Astrocyte (in vitro differentiated cells and primary cell): Measurements from ENCODE around the gene KIF14. TPM values are rescaled to one million over a fixed set of nuclear protein-coding genes. Genes with fewer than 3 reads are reported as not detected.

Source experiments
- DNase-seq: peaks from one replicate; pipeline ENCODE4 v3.0.0-alpha.2; 2010; ENCODE audit warnings: low read depth
- FAIRE-seq: peaks from 2 replicates; lab custom pipeline; 2011; peaks lifted over from hg19 to GRCh38; lab: Jason Lieb, UNC
- H2AFZ ChIP-seq: 2 replicates; pipeline ENCODE4 v1.6.0; 2012; ENCODE audit warnings: low read depth, low read length, inconsistent platforms
- H3K27ac ChIP-seq: 2 replicates; pipeline ENCODE4 v1.5.1; 2011; ENCODE audit warnings: low read depth, low read length, inconsistent platforms
- H3K27me3 ChIP-seq: 2 replicates; pipeline ENCODE4 v1.6.0; 2011; ENCODE audit warnings: low read length, inconsistent platforms; ENCODE audit not compliant: insufficient read depth
- H3K36me3 ChIP-seq: 2 replicates; pipeline ENCODE4 v1.5.1; 2011; ENCODE audit warnings: low read length, inconsistent platforms; ENCODE audit not compliant: insufficient read depth
- H3K4me1 ChIP-seq: 2 replicates; pipeline ENCODE4 v1.5.1; 2011; ENCODE audit warnings: low read length, inconsistent platforms; ENCODE audit not compliant: insufficient read depth
- H3K4me2 ChIP-seq: 2 replicates; pipeline ENCODE4 v1.6.0; 2012; ENCODE audit warnings: low read length, inconsistent platforms
- H3K4me3 ChIP-seq: 2 replicates; pipeline ENCODE4 v1.5.1; 2011; ENCODE audit warnings: low read depth, mild to moderate bottlenecking, low read length, inconsistent platforms; ENCODE audit not compliant: insufficient read depth
- H3K79me2 ChIP-seq: 2 replicates; pipeline ENCODE4 v1.6.0; 2012; ENCODE audit warnings: mild to moderate bottlenecking, low read length, inconsistent platforms; ENCODE audit not compliant: insufficient read depth
- H3K9ac ChIP-seq: 2 replicates; pipeline ENCODE4 v1.6.0; 2012; ENCODE audit warnings: mild to moderate bottlenecking, low read length, inconsistent platforms
- H3K9me3 ChIP-seq: 2 replicates; pipeline ENCODE4 v1.5.1; 2012; ENCODE audit warnings: low read depth, mild to moderate bottlenecking, low read length, inconsistent platforms; ENCODE audit not compliant: insufficient read depth
- H4K20me1 ChIP-seq: 2 replicates; pipeline ENCODE4 v1.6.0; 2012; ENCODE audit warnings: low read length, inconsistent platforms; ENCODE audit not compliant: insufficient read depth
- H3K27ac Mint-ChIP-seq: one replicate; pipeline ENCODE4 v1.8.0; 2021; ENCODE audit warnings: mild to moderate bottlenecking, mixed read lengths; ENCODE audit not compliant: unreplicated experiment
- H3K27me3 Mint-ChIP-seq: one replicate; pipeline ENCODE4 v1.8.0; 2021; ENCODE audit warnings: low read depth, mixed read lengths; ENCODE audit not compliant: unreplicated experiment
- H3K36me3 Mint-ChIP-seq: one replicate; pipeline ENCODE4 v1.8.0; 2021; ENCODE audit warnings: low read depth, mixed read lengths; ENCODE audit not compliant: unreplicated experiment
- H3K4me1 Mint-ChIP-seq: one replicate; pipeline ENCODE4 v1.8.0; 2021; ENCODE audit warnings: low read depth, mixed read lengths; ENCODE audit not compliant: unreplicated experiment
- H3K4me3 Mint-ChIP-seq: one replicate; pipeline ENCODE4 v1.8.0; 2021; ENCODE audit warnings: mild to moderate bottlenecking, moderate library complexity, mixed read lengths; ENCODE audit not compliant: unreplicated experiment
- H3K9me3 Mint-ChIP-seq: one replicate; pipeline ENCODE4 v1.8.0; 2021; ENCODE audit warnings: mild to moderate bottlenecking, mixed read lengths; ENCODE audit not compliant: unreplicated experiment
- EZH2 ChIP-seq: IDR thresholded peaks from 2 replicates; pipeline ENCODE4 v1.6.1; 2012; ENCODE audit warnings: mild to moderate bottlenecking, low read length, inconsistent platforms; ENCODE audit not compliant: insufficient read depth
- total RNA-seq: library from RNA; stranded (reverse); gene quantifications from 2 replicates; pipeline ENCODE4 v1.2.1, GENCODE V29; 2021
- TF ChIP-seq, protein P1 (sequence below): IDR thresholded peaks from 2 replicates; pipeline ENCODE4 v1.5.1; 2011; ENCODE audit warnings: low read depth, mild to moderate bottlenecking, inconsistent platforms, low read length, moderate library complexity; ENCODE audit not compliant: insufficient read depth

KIF14 gene
- total RNA-seq, 1 donor from 2014 or later: 2.1 TPM

DNA sequence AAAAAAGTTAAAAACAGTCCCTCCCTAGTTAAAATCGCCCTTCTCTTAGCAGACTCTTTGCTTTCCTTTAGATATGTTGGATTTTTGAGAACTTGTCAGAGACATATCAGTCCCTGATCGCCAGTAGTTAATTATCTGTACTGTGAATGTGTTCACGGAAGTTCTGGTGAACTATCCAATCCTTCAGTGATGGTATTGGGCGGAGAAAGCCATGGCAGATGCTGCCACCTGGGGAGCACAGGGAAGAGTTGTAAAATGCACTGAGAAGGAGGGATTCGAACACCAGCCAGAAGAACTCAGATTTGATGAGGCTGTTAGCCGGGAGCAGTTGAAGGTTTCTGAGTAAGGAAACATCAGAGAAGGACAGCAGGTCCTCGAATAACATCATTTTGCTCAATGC is 17.5 kb upstream of the KIF14 start:
- H3K4me3 ChIP-seq: no peak overlapping the region
- Mint-ChIP-seq H3K36me3 (peaks cover 2% of the 10 kb centered on the region), H3K4me3 (no peak overlapping the region), H3K4me1 (peaks cover 7% of the 10 kb centered on the region), H3K27me3 (no peaks in the 10 kb centered on the region), H3K9me3 (no peaks in the 10 kb centered on the region), H3K27ac (no peak overlapping the region)
- H4K20me1 ChIP-seq: no peaks in the 10 kb centered on the region
- peaks cover 13% of the 10 kb centered on the region for H3K4me1 ChIP-seq
- H3K27me3 ChIP-seq: no peaks in the 10 kb centered on the region
- H3K27ac ChIP-seq: no peak overlapping the region
- no peaks in the 10 kb centered on the region for H3K36me3 ChIP-seq
- no peak overlapping the region for H2AFZ ChIP-seq
- no peak for FAIRE-seq
- no peaks in the 10 kb centered on the region for H3K79me2 ChIP-seq
- H3K4me2 ChIP-seq: no peak overlapping the region
- TF ChIP-seq, protein P1, sequence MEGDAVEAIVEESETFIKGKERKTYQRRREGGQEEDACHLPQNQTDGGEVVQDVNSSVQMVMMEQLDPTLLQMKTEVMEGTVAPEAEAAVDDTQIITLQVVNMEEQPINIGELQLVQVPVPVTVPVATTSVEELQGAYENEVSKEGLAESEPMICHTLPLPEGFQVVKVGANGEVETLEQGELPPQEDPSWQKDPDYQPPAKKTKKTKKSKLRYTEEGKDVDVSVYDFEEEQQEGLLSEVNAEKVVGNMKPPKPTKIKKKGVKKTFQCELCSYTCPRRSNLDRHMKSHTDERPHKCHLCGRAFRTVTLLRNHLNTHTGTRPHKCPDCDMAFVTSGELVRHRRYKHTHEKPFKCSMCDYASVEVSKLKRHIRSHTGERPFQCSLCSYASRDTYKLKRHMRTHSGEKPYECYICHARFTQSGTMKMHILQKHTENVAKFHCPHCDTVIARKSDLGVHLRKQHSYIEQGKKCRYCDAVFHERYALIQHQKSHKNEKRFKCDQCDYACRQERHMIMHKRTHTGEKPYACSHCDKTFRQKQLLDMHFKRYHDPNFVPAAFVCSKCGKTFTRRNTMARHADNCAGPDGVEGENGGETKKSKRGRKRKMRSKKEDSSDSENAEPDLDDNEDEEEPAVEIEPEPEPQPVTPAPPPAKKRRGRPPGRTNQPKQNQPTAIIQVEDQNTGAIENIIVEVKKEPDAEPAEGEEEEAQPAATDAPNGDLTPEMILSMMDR: no peak
- TF ChIP-seq EZH2: no peak
- no peak overlapping the region for H3K9ac ChIP-seq
- no peaks in the 10 kb centered on the region for H3K9me3 ChIP-seq
- DNase-seq: no peak

DNA sequence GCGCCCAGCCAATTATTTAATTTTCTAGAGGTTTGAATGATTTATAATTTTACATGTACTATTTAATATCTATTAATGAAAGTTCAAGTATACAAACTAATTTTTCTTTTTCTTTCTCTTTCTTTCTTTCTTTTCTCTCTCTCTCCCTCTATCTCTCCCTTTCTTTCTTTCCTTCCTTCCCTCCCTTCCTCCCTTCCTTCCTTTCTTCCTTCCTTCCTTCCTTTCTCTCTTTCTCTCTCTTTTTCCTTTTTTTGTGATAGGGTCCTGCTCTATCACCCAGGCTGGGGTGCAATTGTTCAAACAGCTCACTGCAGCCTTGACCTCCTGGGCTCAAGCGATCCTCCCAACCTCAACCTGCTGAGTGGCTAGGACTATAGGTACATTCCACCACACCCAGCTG is 16.1 kb upstream of the KIF14 start:
- H3K9me3 Mint-ChIP-seq: no peaks in the 10 kb centered on the region
- FAIRE-seq: no peak

More for the DNA sequence above, 16.1 kb upstream of the KIF14 start:
- Histone ChIP-seq H3K36me3 (no peaks in the 10 kb centered on the region), H3K9ac (no peak overlapping the region), H3K79me2 (no peaks in the 10 kb centered on the region), H3K27me3 (no peaks in the 10 kb centered on the region), H4K20me1 (no peaks in the 10 kb centered on the region), H3K9me3 (no peaks in the 10 kb centered on the region), H3K4me3 (no peak overlapping the region), H2AFZ (no peak overlapping the region), H3K4me2 (no peak overlapping the region), H3K4me1 (peaks cover 13% of the 10 kb centered on the region), H3K27ac (no peak overlapping the region)
- TF ChIP-seq EZH2: no peak
- TF ChIP-seq, protein P1: no peak
- Mint-ChIP-seq H3K27me3 (no peaks in the 10 kb centered on the region), H3K4me3 (no peak overlapping the region), H3K36me3 (peaks cover 2% of the 10 kb centered on the region), H3K4me1 (peaks cover 4% of the 10 kb centered on the region), H3K27ac (no peak overlapping the region)
- DNase-seq: no peak
